Urothelium cell line (cell line): ENCODE results near the gene CDO1.

Experiments used
- DNase-seq: peaks from one replicate; pipeline ENCODE4 v3.0.0; 2011; ENCODE audit warnings: low spot score, mixed read lengths
- FAIRE-seq: peaks from 2 replicates; lab custom pipeline; 2011; peaks lifted over from hg19 to GRCh38; lab: Jason Lieb, UNC

The CDO1 gene

GRCh38 chr5:115795700-115796099 is 20.8 kb downstream of the CDO1 start:
- FAIRE-seq: no peak
- DNase-seq: no peak

- FAIRE-seq: no peak
- DNase-seq: no peak
Measured at GRCh38 chr5:115788440-115788839, 28.0 kb downstream of the CDO1 start.

- DNase-seq (no peak), FAIRE-seq (no peak)
Measured at GRCh38 chr5:115787426-115787825, 29.0 kb downstream of the CDO1 start.

GRCh38 chr5:115785381-115786065 is 30.9 kb downstream of the CDO1 start:
- no peak for FAIRE-seq
- DNase-seq: no peak

- no peak for DNase-seq
- FAIRE-seq: no peak
Measured at GRCh38 chr5:115778417-115778816, 38.0 kb downstream of the CDO1 start.

- FAIRE-seq: no peak
- DNase-seq: no peak
Measured at GRCh38 chr5:115776989-115777388, 39.5 kb downstream of the CDO1 start.

- FAIRE-seq (no peak), DNase-seq (no peak)
Measured at GRCh38 chr5:115775999-115776398, 40.5 kb downstream of the CDO1 start.

GRCh38 chr5:115774684-115775083 is 41.8 kb downstream of the CDO1 start:
- no peak for FAIRE-seq
- DNase-seq: no peak

- DNase-seq: no peak
- no peak for FAIRE-seq
Measured at GRCh38 chr5:115772731-115773475, 43.6 kb downstream of the CDO1 start.

- DNase-seq (no peak), FAIRE-seq (no peak)
Measured at GRCh38 chr5:115770466-115770865, 46.0 kb downstream of the CDO1 start.

- FAIRE-seq (no peak), DNase-seq (no peak)
Measured at GRCh38 chr5:115767424-115767823, 49.0 kb downstream of the CDO1 start.

GRCh38 chr5:115766608-115767007 is 49.9 kb downstream of the CDO1 start:
- no peak for DNase-seq
- no peak for FAIRE-seq

- no peak for DNase-seq
Measured at GRCh38 chr5:115758356-115758755, 58.1 kb downstream of the CDO1 start.

GRCh38 chr5:115755675-115756074 is 60.8 kb downstream of the CDO1 start:
- no peak for DNase-seq
- no peak for FAIRE-seq

More at GRCh38 chr5:115758356-115758755, 58.1 kb downstream of the CDO1 start:
- FAIRE-seq: peak; percentile 73
